SU-DHL-6 (cell line): ENCODE measurements around the gene CDH23.

Source experiments
- H2AFZ ChIP-seq: fragments of 200-600 bp; sonication (generic); 2 replicates; pipeline ENCODE4 v1.6.1; 2014; ENCODE audit warnings: low read depth, mild to moderate bottlenecking, moderate library complexity, mixed read lengths, antibody characterized with exemption, low read length; ENCODE audit not compliant: severe bottlenecking
- H3F3A ChIP-seq: fragments of 200-600 bp; shearing (Covaris generic); 2 replicates; pipeline ENCODE4 v1.6.0; 2016; ENCODE audit warnings: antibody characterized with exemption, mild to moderate bottlenecking; ENCODE audit not compliant: insufficient read depth
- H3K27ac ChIP-seq: fragments of 200-600 bp; sonication (generic); 2 replicates; pipeline ENCODE4 v1.5.1; 2016; ENCODE audit warnings: low read depth, mild to moderate bottlenecking, low read length, moderate library complexity, mixed read lengths
- H3K27me3 ChIP-seq: fragments of 200-600 bp; sonication (generic), shearing (Covaris generic); 2 replicates; pipeline ENCODE4 v1.6.0; 2014; ENCODE audit warnings: mild to moderate bottlenecking, low read length
- H3K36me3 ChIP-seq: fragments of 200-600 bp; sonication (generic); 2 replicates; pipeline ENCODE4 v1.6.1; 2014; ENCODE audit warnings: mild to moderate bottlenecking, low read length, mixed read lengths
- H3K4me2 ChIP-seq: fragments of 300-600, 200-600 bp; shearing (Covaris generic), sonication (generic); 2 replicates; pipeline ENCODE4 v1.6.0; 2014; ENCODE audit warnings: low read length, low read depth, mild to moderate bottlenecking; ENCODE audit not compliant: poor library complexity, severe bottlenecking
- H3K4me3 ChIP-seq: fragments of 200-600 bp; sonication (generic); 2 replicates; pipeline ENCODE4 v1.5.1; 2014; ENCODE audit warnings: antibody characterized with exemption, low read length, mild to moderate bottlenecking, mixed read lengths; ENCODE audit not compliant: insufficient read depth, poor library complexity, severe bottlenecking
- H3K79me2 ChIP-seq: fragments of 200-600 bp; sonication (generic); 2 replicates; pipeline ENCODE4 v1.6.1; 2014; ENCODE audit warnings: mild to moderate bottlenecking, low read length, moderate library complexity; ENCODE audit not compliant: insufficient read depth
- H3K9ac ChIP-seq: fragments of 200-600 bp; sonication (generic); 2 replicates; pipeline ENCODE4 v1.7.0; 2014; ENCODE audit warnings: mild to moderate bottlenecking, low read length
- H3K9me2 ChIP-seq: fragments of 200-600 bp; sonication (generic); replicated peaks from 2 replicates; pipeline ENCODE4 v1.6.1; 2014; ENCODE audit warnings: low read length; ENCODE audit not compliant: insufficient read depth
- H3K9me3 ChIP-seq: fragments of 200-600 bp; sonication (generic); 2 replicates; pipeline ENCODE4 v1.6.1; 2014; ENCODE audit warnings: low read length, mixed read lengths; ENCODE audit not compliant: insufficient read depth
- H4K20me1 ChIP-seq: fragments of 200-600 bp; sonication (generic); 2 replicates; pipeline ENCODE4 v1.6.1; 2014; ENCODE audit warnings: low read depth, mild to moderate bottlenecking, antibody characterized with exemption, low read length, moderate library complexity, mixed read lengths
- EZH2phosphoT487 ChIP-seq: fragments of 200-600 bp; sonication (generic), shearing (Covaris generic); conservative IDR thresholded peaks from 2 replicates; pipeline ENCODE4 v1.6.1; 2018; ENCODE audit warnings: mild to moderate bottlenecking, antibody characterized with exemption, low read length, moderate library complexity, mixed read lengths
- TF ChIP-seq, protein P1 (sequence below): fragments of 200-600 bp; sonication (generic); IDR thresholded peaks from one replicate; pipeline ENCODE4 v1.5.1; 2017; ENCODE audit warnings: antibody characterized with exemption, mild to moderate bottlenecking, low read length, moderate library complexity; ENCODE audit not compliant: insufficient read depth, poor library complexity, severe bottlenecking

Gene CDH23

DNA sequence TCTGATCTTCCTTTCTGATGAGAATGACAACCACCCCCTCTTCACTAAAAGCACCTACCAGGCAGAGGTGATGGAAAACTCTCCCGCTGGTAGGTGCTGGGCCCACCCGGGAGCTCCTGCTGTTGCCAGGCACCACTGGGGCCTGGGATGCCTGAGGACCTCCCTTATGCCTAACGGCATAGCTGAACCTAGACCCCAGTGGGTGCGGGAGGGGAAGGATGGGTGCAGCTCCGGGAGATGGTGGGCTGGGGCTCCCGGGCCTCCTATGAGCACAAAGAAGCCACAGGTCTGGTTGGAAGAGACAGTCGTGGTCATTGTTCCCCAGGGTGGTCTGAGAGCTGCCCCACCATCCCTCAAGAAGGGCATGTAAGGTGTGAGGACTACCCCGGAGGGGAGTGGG lies 392.2 kb downstream of the CDH23 start:
- Histone ChIP-seq H3K4me3 (no peak overlapping the region), H3K9ac (no peak overlapping the region), H3K27me3 (no peaks in the 10 kb centered on the region), H3K79me2 (no peaks in the 10 kb centered on the region), H3F3A (no peaks in the 10 kb centered on the region), H3K9me2 (no peaks in the 10 kb centered on the region), H3K9me3 (no peaks in the 10 kb centered on the region), H3K4me2 (no peak overlapping the region), H3K36me3 (no peaks in the 10 kb centered on the region), H3K27ac (no peak overlapping the region), H4K20me1 (no peaks in the 10 kb centered on the region), H2AFZ (no peak overlapping the region)
- TF ChIP-seq, protein P1, sequence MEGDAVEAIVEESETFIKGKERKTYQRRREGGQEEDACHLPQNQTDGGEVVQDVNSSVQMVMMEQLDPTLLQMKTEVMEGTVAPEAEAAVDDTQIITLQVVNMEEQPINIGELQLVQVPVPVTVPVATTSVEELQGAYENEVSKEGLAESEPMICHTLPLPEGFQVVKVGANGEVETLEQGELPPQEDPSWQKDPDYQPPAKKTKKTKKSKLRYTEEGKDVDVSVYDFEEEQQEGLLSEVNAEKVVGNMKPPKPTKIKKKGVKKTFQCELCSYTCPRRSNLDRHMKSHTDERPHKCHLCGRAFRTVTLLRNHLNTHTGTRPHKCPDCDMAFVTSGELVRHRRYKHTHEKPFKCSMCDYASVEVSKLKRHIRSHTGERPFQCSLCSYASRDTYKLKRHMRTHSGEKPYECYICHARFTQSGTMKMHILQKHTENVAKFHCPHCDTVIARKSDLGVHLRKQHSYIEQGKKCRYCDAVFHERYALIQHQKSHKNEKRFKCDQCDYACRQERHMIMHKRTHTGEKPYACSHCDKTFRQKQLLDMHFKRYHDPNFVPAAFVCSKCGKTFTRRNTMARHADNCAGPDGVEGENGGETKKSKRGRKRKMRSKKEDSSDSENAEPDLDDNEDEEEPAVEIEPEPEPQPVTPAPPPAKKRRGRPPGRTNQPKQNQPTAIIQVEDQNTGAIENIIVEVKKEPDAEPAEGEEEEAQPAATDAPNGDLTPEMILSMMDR = no peak
- no peak for TF ChIP-seq EZH2phosphoT487

DNA sequence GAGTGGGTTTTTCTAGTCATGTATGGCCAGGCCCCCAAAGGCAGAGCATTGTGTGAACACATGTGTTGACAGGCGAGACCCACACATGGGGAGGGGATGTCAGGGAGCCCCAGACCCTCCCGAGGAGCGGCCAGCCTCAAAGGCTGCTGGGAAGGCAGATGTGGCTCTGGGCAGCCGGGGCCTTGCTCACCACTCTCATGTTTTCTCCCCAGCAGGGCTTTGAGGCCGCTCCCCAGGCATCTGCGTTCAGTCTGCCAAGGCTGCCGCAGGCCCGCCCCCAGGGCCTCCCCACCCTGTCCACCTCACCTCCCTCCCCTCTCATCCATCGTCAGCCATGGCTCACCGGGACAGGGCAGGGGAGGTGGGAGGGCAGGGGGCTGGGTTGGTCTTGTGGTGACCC lies 393.2 kb downstream of the CDH23 start:
- no peak for TF ChIP-seq EZH2phosphoT487
- H4K20me1 ChIP-seq = no peaks in the 10 kb centered on the region
- no peak overlapping the region for H3K4me2 ChIP-seq
- no peak overlapping the region for H3K4me3 ChIP-seq
- no peaks in the 10 kb centered on the region for H3F3A ChIP-seq
- no peaks in the 10 kb centered on the region for H3K36me3 ChIP-seq
- H3K79me2 ChIP-seq = no peaks in the 10 kb centered on the region
- no peak overlapping the region for H3K9ac ChIP-seq
- no peaks in the 10 kb centered on the region for H3K9me3 ChIP-seq
- H3K27me3 ChIP-seq = no peaks in the 10 kb centered on the region
- H2AFZ ChIP-seq = no peak overlapping the region
- H3K9me2 ChIP-seq = no peaks in the 10 kb centered on the region
- H3K27ac ChIP-seq = no peak overlapping the region

DNA sequence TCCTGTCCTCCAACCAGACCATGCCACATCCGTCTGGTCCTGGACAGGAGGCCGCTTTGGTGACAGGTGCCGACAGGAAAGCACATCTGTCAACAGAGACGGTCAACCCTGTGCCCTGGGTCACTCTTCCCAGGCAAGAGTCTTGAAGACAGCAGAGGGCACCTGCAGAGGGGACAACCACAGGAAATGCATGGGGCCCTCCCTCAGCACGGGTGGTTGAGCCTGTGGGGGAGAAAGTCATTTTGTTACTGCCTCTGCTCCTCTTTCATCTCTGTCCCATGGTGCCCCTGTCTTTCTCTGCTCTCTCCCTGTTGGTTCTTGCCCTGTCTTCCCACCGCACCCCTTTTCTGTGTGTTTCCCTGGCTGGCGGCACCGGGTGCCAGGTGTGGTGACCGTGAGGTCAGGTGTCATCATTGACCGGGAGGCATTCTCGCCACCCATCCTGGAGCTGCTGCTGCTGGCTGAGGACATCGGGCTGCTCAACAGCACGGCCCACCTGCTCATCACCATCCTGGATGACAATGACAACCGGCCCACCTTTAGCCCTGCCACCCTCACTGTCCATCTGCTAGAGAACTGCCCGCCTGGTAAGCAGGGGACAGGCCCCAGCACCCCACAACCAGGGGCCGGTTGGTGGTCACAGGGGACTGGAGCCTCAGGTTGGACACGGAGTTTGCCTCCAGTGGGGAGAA lies 394.2 kb downstream of the CDH23 start:
- no peak overlapping the region for H3K4me2 ChIP-seq
- no peaks in the 10 kb centered on the region for H4K20me1 ChIP-seq
- H2AFZ ChIP-seq = no peak overlapping the region
- no peak for TF ChIP-seq EZH2phosphoT487
- TF ChIP-seq, protein P1 = no peak
- H3K9me3 ChIP-seq = no peaks in the 10 kb centered on the region
- H3K27ac ChIP-seq = no peak overlapping the region
- no peak overlapping the region for H3K9ac ChIP-seq
- no peaks in the 10 kb centered on the region for H3K9me2 ChIP-seq
- no peaks in the 10 kb centered on the region for H3K79me2 ChIP-seq
- no peak overlapping the region for H3K4me3 ChIP-seq
- H3K36me3 ChIP-seq = no peaks in the 10 kb centered on the region
- H3F3A ChIP-seq = no peaks in the 10 kb centered on the region
- H3K27me3 ChIP-seq = no peaks in the 10 kb centered on the region

DNA sequence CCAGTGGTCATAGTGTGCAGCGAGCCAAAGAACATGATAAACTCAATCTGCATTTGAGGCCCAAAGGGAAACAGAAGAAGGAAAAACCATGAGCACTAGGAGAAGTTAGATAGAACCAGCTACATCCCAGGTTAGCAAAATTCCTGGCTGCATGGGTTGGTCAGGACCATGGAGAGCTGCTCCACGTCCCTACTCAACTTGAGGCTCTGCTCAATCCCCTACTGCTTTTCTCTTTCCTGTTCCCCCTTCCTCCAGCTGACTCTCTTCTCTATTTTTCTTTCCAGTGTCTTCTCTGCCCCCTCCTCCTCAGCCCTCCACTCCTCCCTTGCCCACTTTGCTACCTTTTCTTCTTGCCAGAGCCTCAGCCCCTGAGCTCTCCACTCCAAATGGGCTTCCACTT lies 398.5 kb downstream of the CDH23 start:
- H3K27me3 ChIP-seq = no peaks in the 10 kb centered on the region
- no peak overlapping the region for H3K4me2 ChIP-seq
- no peaks in the 10 kb centered on the region for H3K9me3 ChIP-seq
- H3K36me3 ChIP-seq = no peaks in the 10 kb centered on the region
- no peak overlapping the region for H3K27ac ChIP-seq
- no peaks in the 10 kb centered on the region for H3F3A ChIP-seq
- H3K9ac ChIP-seq = no peak overlapping the region
- no peaks in the 10 kb centered on the region for H3K9me2 ChIP-seq
- H2AFZ ChIP-seq = no peak overlapping the region
- TF ChIP-seq, protein P1 = no peak
- TF ChIP-seq EZH2phosphoT487 = no peak
- no peaks in the 10 kb centered on the region for H4K20me1 ChIP-seq
- H3K79me2 ChIP-seq = no peaks in the 10 kb centered on the region
- H3K4me3 ChIP-seq = no peak overlapping the region
